Smooth muscle cell (in vitro differentiated cells): ENCODE results near the gene ATXN7L1. TPM values are rescaled to one million over a fixed set of nuclear protein-coding genes. Genes with fewer than 3 reads are reported as not detected.

Source experiments
- DNase-seq: peaks from one replicate; lab custom pipeline; 2025; ENCODE audit not compliant: unreplicated experiment; lab: John Stamatoyannopoulos, UW
- H2AFZ ChIP-seq: fragments of 200-600 bp; sonication (generic); 2 replicates; pipeline ENCODE4 v1.6.0; 2016; ENCODE audit warnings: antibody characterized with exemption, low read depth, mild to moderate bottlenecking
- H3F3A ChIP-seq: fragments of 200-600 bp; sonication (generic); 2 replicates; pipeline ENCODE4 v1.6.0; 2017; ENCODE audit warnings: antibody characterized with exemption, low read depth
- H3K27ac ChIP-seq: fragments of 200-600 bp; sonication (generic); 2 replicates; pipeline ENCODE4 v1.5.1; 2016; ENCODE audit warnings: low read depth, mild to moderate bottlenecking
- H3K27me3 ChIP-seq: fragments of 200-600 bp; sonication (generic); 2 replicates; pipeline ENCODE4 v1.6.1; 2016; ENCODE audit warnings: low read depth, mild to moderate bottlenecking
- H3K36me3 ChIP-seq: fragments of 200-600 bp; sonication (generic); 2 replicates; pipeline ENCODE4 v1.5.1; 2016; ENCODE audit warnings: low read depth
- H3K4me1 ChIP-seq: fragments of 200-600 bp; sonication (generic); 2 replicates; pipeline ENCODE4 v1.5.1; 2016; ENCODE audit warnings: low read depth
- H3K4me2 ChIP-seq: fragments of 200-600 bp; sonication (generic); 2 replicates; pipeline ENCODE4 v1.6.0; 2016; ENCODE audit warnings: mild to moderate bottlenecking
- H3K4me3 ChIP-seq: fragments of 200-600 bp; sonication (generic); 2 replicates; pipeline ENCODE4 v1.5.1; 2016; ENCODE audit warnings: mild to moderate bottlenecking
- H3K79me2 ChIP-seq: fragments of 200-600 bp; sonication (generic); 2 replicates; pipeline ENCODE4 v1.6.0; 2016; ENCODE audit warnings: low read depth, mild to moderate bottlenecking
- H3K9ac ChIP-seq: fragments of 200-600 bp; sonication (generic); 2 replicates; pipeline ENCODE4 v1.6.0; 2016; ENCODE audit warnings: low read depth
- H3K9me3 ChIP-seq: fragments of 200-600 bp; sonication (generic); replicated peaks from 2 replicates; pipeline ENCODE4 v1.5.1; 2016; ENCODE audit warnings: low read depth
- H4K20me1 ChIP-seq: fragments of 200-600 bp; sonication (generic); 2 replicates; pipeline ENCODE4 v1.6.0; 2016; ENCODE audit warnings: low read depth
- CTCF ChIP-seq: fragments of 200-600 bp; sonication (generic); IDR thresholded peaks from 2 replicates; pipeline ENCODE4 v1.5.1; 2017; ENCODE audit warnings: borderline replicate concordance, mild to moderate bottlenecking, antibody characterized with exemption; ENCODE audit not compliant: insufficient read depth, poor library complexity, severe bottlenecking
- WGBS: methylation state at CpG from one replicate; pipeline ENCODE4 v1.1.7; 2016; ENCODE audit warnings: low lambda C conversion rate; 5-methylcytosine and 5-hydroxymethylcytosine counted together
- polyA plus RNA-seq: library from polyadenylated mRNA; unstranded; fragments of >200 nt; fragmentation: Nextera tagmentation; extraction: Ambion mirVana; gene quantifications from 2 replicates; pipeline ENCODE4 v1.2.1, GENCODE V29; 2016
- total RNA-seq: library from RNA; depleted of rRNA; stranded (reverse); fragments of >200 nt; gene quantifications from 2 replicates; pipeline ENCODE4 v1.2.3, GENCODE V29; 2014

ATXN7L1 gene
- total and polyA plus RNA-seq, 2 experiments from 2014 or later, result 3.3 to 4.4 TPM

- H3K9me3 ChIP-seq, result no peaks in the 10 kb centered on the region
- no peak overlapping the region for H3K9ac ChIP-seq
- no peaks in the 10 kb centered on the region for H3K79me2 ChIP-seq
- 69% methylated on average over 1 of the region's 1 CpG for WGBS
- H3K27ac ChIP-seq, result no peak overlapping the region
- no peak overlapping the region for H3K4me2 ChIP-seq
- no peak overlapping the region for H3K4me3 ChIP-seq
- no peak for TF ChIP-seq CTCF
- H3K27me3 ChIP-seq, result no peaks in the 10 kb centered on the region
- H2AFZ ChIP-seq, result no peak overlapping the region
- DNase-seq, result no peak
- H3K36me3 ChIP-seq, result no peaks in the 10 kb centered on the region
- H4K20me1 ChIP-seq, result peaks cover 5% of the 10 kb centered on the region
- H3K4me1 ChIP-seq, result no peaks in the 10 kb centered on the region
- no peaks in the 10 kb centered on the region for H3F3A ChIP-seq
These were observed 132.1 kb downstream of the ATXN7L1 start for GRCh38 chr7:105744258-105744657.

DNA sequence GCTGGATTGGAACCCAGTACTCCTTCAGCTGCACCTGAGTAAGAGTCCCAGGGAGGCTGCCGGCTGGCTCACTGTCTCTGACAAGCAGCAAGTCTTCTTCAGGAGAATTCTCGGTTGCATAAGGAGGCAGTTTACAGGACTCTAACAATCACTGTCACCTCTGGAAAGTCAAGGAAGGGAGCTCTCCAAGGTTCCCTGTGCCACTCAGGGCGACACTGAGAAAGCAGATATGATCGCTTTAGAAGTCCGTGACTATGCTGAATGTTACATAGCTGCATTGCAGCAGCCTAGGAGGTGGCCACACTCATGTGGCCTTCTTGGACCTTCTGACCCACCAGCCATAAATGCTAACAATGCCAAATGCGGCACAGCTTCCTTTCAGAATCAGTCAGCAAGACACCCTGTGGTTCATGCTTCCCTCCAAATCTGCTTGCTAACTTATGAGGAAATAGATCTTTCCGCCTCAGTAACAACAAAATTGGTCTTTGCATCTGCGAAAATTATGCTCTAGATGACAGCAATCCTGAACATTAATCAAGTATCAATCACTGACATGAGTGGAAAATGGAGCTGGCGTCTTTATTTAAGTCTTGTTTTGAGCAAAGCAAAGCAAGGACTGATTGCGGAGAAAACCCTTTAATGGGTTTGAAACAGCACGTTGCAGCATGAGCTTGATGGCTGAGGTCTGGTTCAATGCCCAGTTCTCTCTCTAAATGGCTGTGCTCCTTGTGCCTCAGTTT lies 132.9 kb downstream of the ATXN7L1 start:
- Histone ChIP-seq H4K20me1 (peaks cover 5% of the 10 kb centered on the region), H3K36me3 (no peaks in the 10 kb centered on the region)
- no peak for DNase-seq

DNA sequence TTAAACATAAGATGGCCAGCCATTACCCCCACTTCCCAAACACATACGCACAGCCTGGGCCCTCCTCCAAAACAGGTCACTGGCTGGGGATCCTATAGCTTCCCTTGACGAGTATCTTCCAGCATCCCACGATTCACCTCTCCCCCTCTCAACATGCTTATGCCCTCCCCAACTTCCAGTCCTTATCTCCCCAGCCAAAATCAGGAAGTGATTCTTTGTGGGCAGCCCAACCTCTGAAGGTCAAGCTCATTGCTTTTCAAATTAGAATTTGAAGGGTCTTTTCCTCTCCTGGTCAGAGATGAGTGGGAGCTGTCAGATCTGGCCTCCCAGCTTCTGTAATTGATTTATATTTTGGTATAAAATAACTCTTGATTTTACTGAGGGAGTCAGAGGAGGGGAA lies 133.6 kb downstream of the ATXN7L1 start:
- Histone ChIP-seq H3K9ac (no peak overlapping the region), H4K20me1 (peaks cover 5% of the 10 kb centered on the region), H3K4me1 (no peaks in the 10 kb centered on the region), H3K27ac (no peak overlapping the region), H3K27me3 (no peaks in the 10 kb centered on the region), H3K36me3 (no peaks in the 10 kb centered on the region), H3K4me3 (no peak overlapping the region), H3F3A (no peaks in the 10 kb centered on the region), H2AFZ (no peak overlapping the region), H3K79me2 (no peaks in the 10 kb centered on the region), H3K4me2 (no peak overlapping the region), H3K9me3 (no peaks in the 10 kb centered on the region)
- no peak for TF ChIP-seq CTCF
- DNase-seq, result no peak
- 88% methylated on average over 3 of the region's 3 CpGs for WGBS

More for the DNA sequence above, 132.9 kb downstream of the ATXN7L1 start:
- Histone ChIP-seq H3K4me2 (no peak overlapping the region), H3K79me2 (no peaks in the 10 kb centered on the region), H2AFZ (no peak overlapping the region), H3F3A (no peaks in the 10 kb centered on the region), H3K27me3 (no peaks in the 10 kb centered on the region), H3K9me3 (no peaks in the 10 kb centered on the region), H3K9ac (no peak overlapping the region), H3K4me3 (no peak overlapping the region), H3K4me1 (no peaks in the 10 kb centered on the region), H3K27ac (no peak overlapping the region)
- no peak for TF ChIP-seq CTCF
- WGBS, result 87% methylated on average over 11 of the region's 11 CpGs

- no peaks in the 10 kb centered on the region for H3K9me3 ChIP-seq
- no peaks in the 10 kb centered on the region for H3K27me3 ChIP-seq
- H2AFZ ChIP-seq, result no peak overlapping the region
- no peaks in the 10 kb centered on the region for H3K79me2 ChIP-seq
- no peak overlapping the region for H3K4me2 ChIP-seq
- no peak overlapping the region for H3K9ac ChIP-seq
- H3F3A ChIP-seq, result no peaks in the 10 kb centered on the region
- no peak for TF ChIP-seq CTCF
- H3K36me3 ChIP-seq, result no peaks in the 10 kb centered on the region
- H3K27ac ChIP-seq, result no peak overlapping the region
- no peaks in the 10 kb centered on the region for H3K4me1 ChIP-seq
- no peak overlapping the region for H3K4me3 ChIP-seq
- no peak for DNase-seq
- peaks cover 5% of the 10 kb centered on the region for H4K20me1 ChIP-seq
- 94% methylated on average over 4 of the region's 4 CpGs for WGBS
These were observed 134.4 kb downstream of the ATXN7L1 start for GRCh38 chr7:105741982-105742381.
